Esophagus (tissue), 2 donors: Measurements from ENCODE around the gene CAMK1D. TPM values are rescaled to one million over a fixed set of nuclear protein-coding genes. Genes with fewer than 3 reads are reported as not detected.
"Not testable (repeated sequence)": the region's sequence is repeated elsewhere in the genome, so short reads cannot be mapped to it uniquely, and the experiment has no call there.

Experiments used
- H3K27ac ChIP-seq, 2 donors: one replicate each; pipeline ENCODE4 v1.5.1; 2013; ENCODE audit warnings: low read depth in 2 of 2, mild to moderate bottlenecking in 2 of 2, inconsistent platforms in 1 of 2, low read length in 1 of 2, moderate library complexity in 1 of 2
- H3K27me3 ChIP-seq, 2 donors: one replicate each; pipeline ENCODE4 v1.6.1; 2013; ENCODE audit warnings: low read length in 2 of 2, control low read depth in 1 of 2, mild to moderate bottlenecking in 1 of 2; ENCODE audit not compliant: insufficient read depth in 2 of 2, control insufficient read depth in 1 of 2
- H3K36me3 ChIP-seq, 2 donors: one replicate each; pipeline ENCODE4 v1.6.1; 2013; ENCODE audit warnings: low read length in 1 of 2; ENCODE audit not compliant: control insufficient read depth in 2 of 2, insufficient read depth in 2 of 2
- H3K4me1 ChIP-seq, 2 donors: one replicate each; pipeline ENCODE4 v1.6.1; 2013; ENCODE audit warnings: low read length in 1 of 2; ENCODE audit not compliant: control insufficient read depth in 2 of 2, insufficient read depth in 2 of 2
- H3K4me3 ChIP-seq, 2 donors: one replicate each; pipeline ENCODE4 v1.5.1; 2013; ENCODE audit warnings: low read length in 2 of 2, mild to moderate bottlenecking in 2 of 2, low read depth in 1 of 2, moderate library complexity in 1 of 2
- H3K9me3 ChIP-seq, 2 donors: one replicate each; pipeline ENCODE4 v1.6.1; 2013; ENCODE audit warnings: mild to moderate bottlenecking in 2 of 2, low read depth in 1 of 2, low read length in 1 of 2, moderate library complexity in 1 of 2; ENCODE audit not compliant: control insufficient read depth in 2 of 2, insufficient read depth in 1 of 2
- WGBS, 2 donors: extraction: QIAGEN DNeasy Blood & Tissue Kit; methylation state at CpG; one replicate each; pipeline ENCODE4 v1.1.7; 2013; 5-methylcytosine and 5-hydroxymethylcytosine counted together
- polyA plus RNA-seq, 2 donors: library from polyadenylated mRNA; stranded (reverse); fragments of 200-250 nt; gene quantifications; one replicate each; pipeline ENCODE4 v1.2.3, GENCODE V29; 2013
- donor health status: healthy with polysubstance abuse.
- donor health status: Bipolar disorder and iron deficiency.

CAMK1D gene
- polyA plus RNA-seq, 2 donors, result 5.4 to 5.6 TPM

- H3K27me3 ChIP-seq, result no peaks in the 10 kb centered on the region
- no peak overlapping the region for H3K4me3 ChIP-seq
- 85 to 86% methylated on average over 7 of the region's 7 CpGs for WGBS, 2 donors
- no peaks in the 10 kb centered on the region for H3K4me1 ChIP-seq
- H3K36me3 ChIP-seq, result no peaks in the 10 kb centered on the region
- no peaks in the 10 kb centered on the region for H3K9me3 ChIP-seq
- no peak overlapping the region for H3K27ac ChIP-seq
Observed at GRCh38 chr10:12539350-12540164, 190.2 kb downstream of the CAMK1D start.

GRCh38 chr10:12540341-12540781, 191.0 kb downstream of the CAMK1D start:
- no peaks in the 10 kb centered on the region for H3K27me3 ChIP-seq
- H3K4me3 ChIP-seq, result no peak overlapping the region
- H3K9me3 ChIP-seq, result no peaks in the 10 kb centered on the region
- WGBS, 2 donors, result 66 to 75% methylated on average over 4 of the region's 4 CpGs
- no peaks in the 10 kb centered on the region for H3K4me1 ChIP-seq
- no peak overlapping the region for H3K27ac ChIP-seq
- no peaks in the 10 kb centered on the region for H3K36me3 ChIP-seq

- H3K4me1 ChIP-seq, result no peaks in the 10 kb centered on the region
- no peaks in the 10 kb centered on the region for H3K36me3 ChIP-seq
- no peak overlapping the region for H3K4me3 ChIP-seq
- 88 to 91% methylated on average over 11 of the region's 11 CpGs for WGBS, 2 donors
- H3K27me3 ChIP-seq, result no peaks in the 10 kb centered on the region
- no peaks in the 10 kb centered on the region for H3K9me3 ChIP-seq
- no peak overlapping the region for H3K27ac ChIP-seq
Observed at GRCh38 chr10:12541446-12542067, 192.2 kb downstream of the CAMK1D start.

GRCh38 chr10:12542133-12542670, 192.9 kb downstream of the CAMK1D start:
- Histone ChIP-seq H3K27me3 (no peaks in the 10 kb centered on the region), H3K9me3 (no peaks in the 10 kb centered on the region), H3K27ac (no peak overlapping the region), H3K4me3 (no peak overlapping the region), H3K36me3 (no peaks in the 10 kb centered on the region), H3K4me1 (no peaks in the 10 kb centered on the region)
- 84 to 90% methylated on average over 6 of the region's 6 CpGs for WGBS, 2 donors

- Histone ChIP-seq H3K36me3 (no peaks in the 10 kb centered on the region), H3K27ac (no peak overlapping the region), H3K9me3 (no peaks in the 10 kb centered on the region), H3K4me3 (no peak overlapping the region), H3K4me1 (no peaks in the 10 kb centered on the region), H3K27me3 (no peaks in the 10 kb centered on the region)
- WGBS, 2 donors, result 85 to 86% methylated on average over 3 of the region's 3 CpGs
Observed at GRCh38 chr10:12543589-12543988, 194.2 kb downstream of the CAMK1D start.

GRCh38 chr10:12546160-12546802, 196.9 kb downstream of the CAMK1D start:
- not testable (repeated sequence) for H3K4me1 ChIP-seq, H3K27ac ChIP-seq, H3K4me3 ChIP-seq, H3K9me3 ChIP-seq, H3K27me3 ChIP-seq, H3K36me3 ChIP-seq
- WGBS, 2 donors, result 95 to 96% methylated on average over 10 of the region's 10 CpGs

- WGBS, 2 donors, result 40 to 44% methylated on average over 6 of the region's 6 CpGs
- H3K27me3 ChIP-seq, result no peaks in the 10 kb centered on the region
- H3K4me3 ChIP-seq, result no peak overlapping the region
- H3K36me3 ChIP-seq, result no peaks in the 10 kb centered on the region
- H3K9me3 ChIP-seq, result no peaks in the 10 kb centered on the region
- peaks cover 0 to 4% of the 10 kb centered on the region in 2 donors for H3K4me1 ChIP-seq
- no peak overlapping the region for H3K27ac ChIP-seq
Observed at GRCh38 chr10:12547301-12547771, 198.0 kb downstream of the CAMK1D start.

GRCh38 chr10:12549297-12549696, 199.9 kb downstream of the CAMK1D start:
- Histone ChIP-seq H3K27me3 (no peaks in the 10 kb centered on the region), H3K9me3 (no peaks in the 10 kb centered on the region), H3K27ac (no peak overlapping the region), H3K4me1 (peaks cover 0 to 4% of the 10 kb centered on the region in 2 donors), H3K36me3 (no peaks in the 10 kb centered on the region), H3K4me3 (no peak overlapping the region)
- 75 to 85% methylated on average over 5 of the region's 5 CpGs for WGBS, 2 donors

GRCh38 chr10:12550994-12551393, 201.6 kb downstream of the CAMK1D start:
- Histone ChIP-seq H3K4me1 (peaks cover 0 to 4% of the 10 kb centered on the region in 2 donors), H3K27ac (no peak overlapping the region), H3K4me3 (no peak overlapping the region), H3K36me3 (peaks cover 0 to 2% of the 10 kb centered on the region in 2 donors), H3K9me3 (no peaks in the 10 kb centered on the region), H3K27me3 (no peaks in the 10 kb centered on the region)
- 96% methylated on average over 8 of the region's 8 CpGs for WGBS, 2 donors
